Heart right ventricle (tissue), 16 donors: Measurements from ENCODE around the gene SGSM2. TPM values are rescaled to one million over a fixed set of nuclear protein-coding genes. Genes with fewer than 3 reads are reported as not detected.

Experiments
- ATAC-seq, 8 donors: fragments of 200-7000 bp; cut with Tn5 transposase; one replicate each; pipeline ENCODE4 v1.9.1; 2020; ENCODE audit warnings: mild to moderate bottlenecking in 8 of 8, moderate library complexity in 8 of 8, moderate number of reproducible peaks in 1 of 8
- DNase-seq, 2 donors: peaks; one replicate each; pipeline ENCODE4 v3.0.0-alpha.2; 2020
- H3K27ac ChIP-seq, 10 donors: fragments of 200-600 bp; sonication (generic) in 2 of 10; one replicate each; pipeline versions ENCODE4 v1.5.0 to v1.8.0; 2020 to 2022; ENCODE audit warnings: mild to moderate bottlenecking in 3 of 10
- H3K27me3 ChIP-seq, 7 donors: fragments of 200-600 bp; one replicate each; pipeline ENCODE4 v1.8.0; 2021 to 2022; ENCODE audit warnings: mild to moderate bottlenecking in 2 of 7
- H3K36me3 ChIP-seq, 9 donors: fragments of 200-600 bp; sonication (generic) in 1 of 9; one replicate each; pipeline versions ENCODE4 v1.5.0 to v1.8.0; 2020 to 2022; ENCODE audit warnings: mild to moderate bottlenecking in 2 of 9
- H3K4me1 ChIP-seq, 9 donors: fragments of 200-600 bp; sonication (generic) in 1 of 9; one replicate each; pipeline versions ENCODE4 v1.5.0 to v1.8.0; 2020 to 2022; ENCODE audit warnings: mild to moderate bottlenecking in 4 of 9
- H3K4me3 ChIP-seq, 10 donors: fragments of 200-600 bp; sonication (generic) in 2 of 10; one replicate each; pipeline versions ENCODE4 v1.5.0 to v1.8.0; 2020 to 2022; ENCODE audit warnings: mild to moderate bottlenecking in 7 of 10, moderate library complexity in 2 of 10
- H3K9me3 ChIP-seq, 11 donors: fragments of 200-600 bp in 10 of 11; sonication (generic) in 2 of 11; one replicate each; pipeline versions ENCODE4 v1.5.0 to v1.8.0; 2013 to 2022; ENCODE audit warnings: mild to moderate bottlenecking in 2 of 11, control low read depth in 1 of 11, moderate library complexity in 1 of 11
- CTCF ChIP-seq, 9 donors: fragments of 200-600 bp; sonication (generic) in 2 of 9; IDR thresholded peaks; one replicate each; pipeline versions ENCODE4 v1.5.0 to v1.8.0; 2021 to 2022; ENCODE audit warnings: antibody characterized with exemption in 9 of 9, mild to moderate bottlenecking in 5 of 9, moderate library complexity in 1 of 9
- WGBS, 2 donors: extraction: QIAGEN DNeasy Blood & Tissue Kit; methylation state at CpG; one replicate each; pipeline ENCODE4 v1.1.7; 2013; ENCODE audit warnings: inconsistent platforms in 1 of 2; 5-methylcytosine and 5-hydroxymethylcytosine counted together
- intact Hi-C, 10 donors: fragments of 100-400 bp; cut with DNase I; formaldehyde crosslinking; loops; one replicate each; pipeline versions ENCODE4 v1.11.1 to v1.14.2; 2022
- polyA plus RNA-seq, 2 donors: library from polyadenylated mRNA; stranded (reverse); fragments of 200-250 nt; gene quantifications; one replicate each; pipeline ENCODE4 v1.2.3, GENCODE V29; 2013
- total RNA-seq, 10 donors: library from RNA; stranded (reverse); fragmentation: NEBNext Ultra II Directional in 3 of 10; extraction: Animal tissue kit (Norgen Biotek cat#: 25700) in 3 of 10; gene quantifications; one replicate each; pipeline versions ENCODE4 v1.2.1 to v1.2.4, GENCODE V29; 2021 to 2023
- donor health status: Arrhythmogenic right ventricular cardiomyopathy.
- donor health status: ischemic (EF 13 %, LVEDD 7.1; RV severe dilation, severe dysfunction).
- donor health status: healthy with polysubstance abuse.
- donor health status: DM: no; HTN: yes; CAD: no.
- donor health status: DM: no; HTN: no; CAD: no.
- donor health status: ischemic (EF 25% LVEDD 6.9; RV normal size, moderate dysfunction).
- donor health status: ischemic (EF 25% LVEDD 5.7; RV mildly dilated, moderate dysfunction).
- donor health status: healthy.
- donor health status: DM: yes; HTN: yes; CAD: no.
- donor health status: Ischemic cardiomyopathy.
- donor health status: ischemic (EF 35%, LVEDD 5.7; RV mildly dilated, moderate dysfunction).
- donor health status: nonischemic (EF 11% LVEDD 7.7; RV severe dilation, severe dysfunction).
- donor health status: DM: yes; HTN: yes; CAD: no.
- donor health status: PGD.
- donor health status: ischemic (EF 29% LVEDD 5.4; RV normal size, mild dysfunction).
- donor health status: nonischemic (EF 23%, LVEDD 6.1; RV moderate dilation, normal function).

SGSM2 gene
- total and polyA plus RNA-seq, 12 donors: 21.0 to 75.1 (median 27.0) TPM

- H3K4me1 ChIP-seq: peaks cover 3 to 35% (median 16%) of the 10 kb centered on the region in 9 donors
- DNase-seq: no peak
- H3K4me3 ChIP-seq: no peak overlapping the region
- WGBS, 2 donors: 80% methylated on average over 6 of the region's 6 CpGs
- intact Hi-C loops: loop anchor here in 3 of 10 donors (10.0 kb wide), 2 partner anchors 55 to 175 kb away; partner anchors contain the start of gene PAFAH1B1 (in 1 of the 3)
- no peak for TF ChIP-seq CTCF (IDR thresholded peaks at IDR 0.05)
- H3K9me3 ChIP-seq: no peaks in the 10 kb centered on the region
- peaks cover 0 to 52% (median 0%) of the 10 kb centered on the region in 9 donors for H3K36me3 ChIP-seq
- H3K27ac ChIP-seq: peak overlapping the region in 6 of 10 donors; percentile 1 to 72 (median 58)
- no peaks in the 10 kb centered on the region for H3K27me3 ChIP-seq
- ATAC-seq: peak in 5 of 8 donors; percentile 26 to 51 (median 30)
Measured at GRCh38 chr17:2419486-2419885, 82.2 kb downstream of the SGSM2 start.

- peak in 1 of 8 donors; percentile 2 for ATAC-seq
- DNase-seq: no peak
- Histone ChIP-seq H3K27ac (peak overlapping the region in 1 of 10 donors; percentile 66), H3K36me3 (peaks cover 0 to 45% (median 0%) of the 10 kb centered on the region in 9 donors), H3K4me3 (no peak overlapping the region), H3K9me3 (no peaks in the 10 kb centered on the region), H3K27me3 (no peaks in the 10 kb centered on the region), H3K4me1 (peaks cover 3 to 35% (median 16%) of the 10 kb centered on the region in 9 donors)
- intact Hi-C loops: no loop called here
- TF ChIP-seq CTCF (IDR thresholded peaks at IDR 0.05): no peak
- WGBS, 2 donors: 68 to 71% methylated on average over 12 of the region's 12 CpGs
Measured at GRCh38 chr17:2420176-2420575, 82.9 kb downstream of the SGSM2 start.

- WGBS, 2 donors: 73 to 75% methylated on average over 27 of the region's 27 CpGs
- peaks cover 0 to 27% (median 9%) of the 10 kb centered on the region in 9 donors for H3K4me1 ChIP-seq
- no peaks in the 10 kb centered on the region for H3K27me3 ChIP-seq
- no peak overlapping the region for H3K27ac ChIP-seq
- peaks cover 0 to 58% (median 0%) of the 10 kb centered on the region in 9 donors for H3K36me3 ChIP-seq
- ATAC-seq: peak in 2 of 8 donors; percentile 23 to 24
- intact Hi-C loops: no loop called here
- TF ChIP-seq CTCF (IDR thresholded peaks at IDR 0.05): peak in 4 of 9 donors; percentile 13 to 19 (median 17)
- no peaks in the 10 kb centered on the region for H3K9me3 ChIP-seq
- no peak overlapping the region for H3K4me3 ChIP-seq
- DNase-seq: no peak
Measured at GRCh38 chr17:2421315-2422147, 84.2 kb downstream of the SGSM2 start.

GRCh38 chr17:2423271-2423670 is 86.0 kb downstream of the SGSM2 start:
- WGBS, 2 donors: 90% methylated on average over 6 of the region's 6 CpGs
- no peak for DNase-seq
- ATAC-seq: no peak
- Histone ChIP-seq H3K27ac (no peak overlapping the region), H3K4me3 (no peak overlapping the region), H3K9me3 (no peaks in the 10 kb centered on the region), H3K36me3 (peaks cover 0 to 59% (median 0%) of the 10 kb centered on the region in 9 donors), H3K4me1 (peaks cover 0 to 30% (median 6%) of the 10 kb centered on the region in 9 donors), H3K27me3 (no peaks in the 10 kb centered on the region)
- intact Hi-C loops: no loop called here
- TF ChIP-seq CTCF (IDR thresholded peaks at IDR 0.05): no peak
